OCI-LY1 (cell line): ENCODE measurements around the gene IYD.

Experiments used
- H2AFZ ChIP-seq: fragments of 200-600 bp; sonication (generic), shearing (Covaris generic); 2 replicates; pipeline ENCODE4 v1.6.0; 2014; ENCODE audit warnings: antibody characterized with exemption, mild to moderate bottlenecking, low read length
- H3F3A ChIP-seq: fragments of 200-600 bp; sonication (generic), shearing (Covaris generic); 2 replicates; pipeline ENCODE4 v1.6.0; 2014; ENCODE audit warnings: mild to moderate bottlenecking, antibody characterized with exemption, low read length, moderate library complexity; ENCODE audit not compliant: insufficient read depth
- H3K27ac ChIP-seq: fragments of 200-600 bp; sonication (generic); 2 replicates; pipeline ENCODE4 v1.5.1; 2014; ENCODE audit warnings: low read length, mixed run types, mild to moderate bottlenecking, low read depth; ENCODE audit not compliant: poor library complexity, severe bottlenecking
- H3K27me3 ChIP-seq: fragments of 200-600 bp; sonication (generic); 2 replicates; pipeline ENCODE4 v1.6.0; 2014; ENCODE audit warnings: antibody characterized with exemption, mild to moderate bottlenecking, low read length, moderate library complexity; ENCODE audit not compliant: insufficient read depth
- H3K36me3 ChIP-seq: fragments of 200-600 bp; sonication (generic); 2 replicates; pipeline ENCODE4 v1.6.1; 2014; ENCODE audit warnings: mild to moderate bottlenecking, antibody characterized with exemption, low read length, moderate library complexity, mixed read lengths; ENCODE audit not compliant: insufficient read depth
- H3K4me1 ChIP-seq: fragments of 200-600 bp; sonication (generic); 2 replicates; pipeline ENCODE4 v1.5.1; 2014; ENCODE audit warnings: mild to moderate bottlenecking, low read length, moderate library complexity; ENCODE audit not compliant: insufficient read depth, severe bottlenecking
- H3K4me2 ChIP-seq: fragments of 200-600 bp; sonication (generic), shearing (Covaris generic); 2 replicates; pipeline ENCODE4 v1.6.1; 2014; ENCODE audit warnings: low read length
- H3K4me3 ChIP-seq: fragments of 200-600 bp; sonication (generic); 2 replicates; pipeline ENCODE4 v1.5.1; 2014; ENCODE audit warnings: low read length, low read depth, mild to moderate bottlenecking, mixed read lengths; ENCODE audit not compliant: poor library complexity, severe bottlenecking
- H3K79me2 ChIP-seq: fragments of 200-600 bp; shearing (Covaris generic); 2 replicates; pipeline ENCODE4 v1.6.1; 2016; ENCODE audit warnings: mixed run types, low read length, mixed read lengths; ENCODE audit not compliant: insufficient read depth
- H3K9ac ChIP-seq: fragments of 200-600 bp; sonication (generic), shearing (Covaris generic); 2 replicates; pipeline ENCODE4 v1.6.1; 2014; ENCODE audit warnings: mild to moderate bottlenecking, low read length, mixed read lengths
- H3K9me2 ChIP-seq: fragments of 200-600 bp; sonication (generic), shearing (Covaris generic); 2 replicates; pipeline ENCODE4 v1.6.1; 2014; ENCODE audit warnings: low read depth, mild to moderate bottlenecking, low read length, mixed read lengths
- H3K9me3 ChIP-seq: fragments of 200-600 bp; shearing (Covaris generic); 2 replicates; pipeline ENCODE4 v1.6.1; 2014; ENCODE audit warnings: low read length, mixed read lengths
- H4K20me1 ChIP-seq: fragments of 200-600 bp; sonication (generic), shearing (Covaris generic); 2 replicates; pipeline ENCODE4 v1.6.0; 2016; ENCODE audit warnings: mild to moderate bottlenecking, low read length; ENCODE audit not compliant: insufficient read depth
- CTCF ChIP-seq: fragments of 200-600 bp; sonication (generic), shearing (Covaris generic); IDR thresholded peaks from 2 replicates; pipeline ENCODE4 v1.5.1; 2017; ENCODE audit warnings: mild to moderate bottlenecking, antibody characterized with exemption, low read length, moderate library complexity, mixed read lengths
- EZH2 ChIP-seq: fragments of 200-600 bp; sonication (generic), shearing (Covaris generic); IDR thresholded peaks from 2 replicates; pipeline ENCODE4 v1.8.0; 2017; ENCODE audit warnings: borderline replicate concordance, mixed run types, mild to moderate bottlenecking, antibody characterized with exemption, low read length, moderate library complexity, mixed read lengths

The IYD gene

GRCh38 chr6:150342126-150342525 is 26.7 kb upstream of the IYD start:
- H3K4me1 ChIP-seq: no peaks in the 10 kb centered on the region
- H3K9ac ChIP-seq: no peak overlapping the region
- H4K20me1 ChIP-seq: no peaks in the 10 kb centered on the region
- TF ChIP-seq CTCF (no peak), EZH2 (no peak)
- H3K36me3 ChIP-seq: no peaks in the 10 kb centered on the region
- H2AFZ ChIP-seq: no peak overlapping the region
- H3K79me2 ChIP-seq: no peaks in the 10 kb centered on the region
- no peaks in the 10 kb centered on the region for H3K27me3 ChIP-seq
- no peaks in the 10 kb centered on the region for H3K9me2 ChIP-seq
- H3K4me2 ChIP-seq: no peak overlapping the region
- no peaks in the 10 kb centered on the region for H3K9me3 ChIP-seq
- H3K4me3 ChIP-seq: no peak overlapping the region
- H3K27ac ChIP-seq: no peak overlapping the region
- no peaks in the 10 kb centered on the region for H3F3A ChIP-seq

- no peak overlapping the region for H3K9ac ChIP-seq
- no peak overlapping the region for H3K4me2 ChIP-seq
- no peaks in the 10 kb centered on the region for H3K9me3 ChIP-seq
- no peak overlapping the region for H3K4me3 ChIP-seq
- H3K4me1 ChIP-seq: peaks cover 6% of the 10 kb centered on the region
- TF ChIP-seq EZH2: no peak
- H3K36me3 ChIP-seq: no peaks in the 10 kb centered on the region
- no peaks in the 10 kb centered on the region for H4K20me1 ChIP-seq
- H3F3A ChIP-seq: no peaks in the 10 kb centered on the region
- H2AFZ ChIP-seq: no peak overlapping the region
- no peaks in the 10 kb centered on the region for H3K27me3 ChIP-seq
- no peaks in the 10 kb centered on the region for H3K9me2 ChIP-seq
- no peaks in the 10 kb centered on the region for H3K79me2 ChIP-seq
- H3K27ac ChIP-seq: no peak overlapping the region
Observed at GRCh38 chr6:150343434-150343833, 25.4 kb upstream of the IYD start.

- Histone ChIP-seq H3F3A (no peaks in the 10 kb centered on the region), H3K9ac (no peak overlapping the region), H3K27me3 (no peaks in the 10 kb centered on the region), H3K4me1 (peaks cover 7% of the 10 kb centered on the region), H3K79me2 (no peaks in the 10 kb centered on the region), H3K9me2 (no peaks in the 10 kb centered on the region), H3K9me3 (no peaks in the 10 kb centered on the region), H3K4me3 (no peak overlapping the region), H3K27ac (no peak overlapping the region), H2AFZ (no peak overlapping the region), H3K4me2 (no peak overlapping the region), H3K36me3 (no peaks in the 10 kb centered on the region), H4K20me1 (no peaks in the 10 kb centered on the region)
- TF ChIP-seq EZH2 (no peak), CTCF (no peak)
Observed at GRCh38 chr6:150345781-150346180, 23.0 kb upstream of the IYD start.

GRCh38 chr6:150346346-150346745 is 22.5 kb upstream of the IYD start:
- Histone ChIP-seq H2AFZ (no peak overlapping the region), H4K20me1 (no peaks in the 10 kb centered on the region), H3K9me2 (no peaks in the 10 kb centered on the region), H3F3A (no peaks in the 10 kb centered on the region), H3K27me3 (no peaks in the 10 kb centered on the region), H3K9ac (no peak overlapping the region), H3K27ac (no peak overlapping the region), H3K4me3 (no peak overlapping the region), H3K9me3 (no peaks in the 10 kb centered on the region), H3K36me3 (no peaks in the 10 kb centered on the region), H3K4me2 (no peak overlapping the region), H3K4me1 (peaks cover 7% of the 10 kb centered on the region), H3K79me2 (no peaks in the 10 kb centered on the region)
- TF ChIP-seq EZH2 (no peak), CTCF (no peak)
